Activated naive CD4-positive, alpha-beta T cell treated with anti-CD3 and anti-CD28 coated beads for 36 hours (primary cell): ENCODE measurements around the gene CCR5AS.

ENCODE experiments used
- CTCF ChIA-PET: fragments of 350-600 bp; sonication (Branson Sonifier 250); formaldehyde crosslinking; loops from one replicate; lab custom pipeline; 2021; ENCODE audit warnings: antibody characterized with exemption; lab: Charles Lee
- DNase-seq: peaks from one replicate; pipeline ENCODE4 v3.0.0-alpha.2; 2020
- H3K27ac Mint-ChIP-seq: one replicate; pipeline ENCODE4 v1.8.0; 2021; ENCODE audit warnings: mild to moderate bottlenecking, mixed read lengths
- H3K27me3 Mint-ChIP-seq: one replicate; pipeline ENCODE4 v1.8.0; 2021; ENCODE audit warnings: low read depth, mixed read lengths
- H3K36me3 Mint-ChIP-seq: one replicate; pipeline ENCODE4 v1.8.0; 2021; ENCODE audit warnings: low read depth, mixed read lengths
- H3K4me1 Mint-ChIP-seq: one replicate; pipeline ENCODE4 v1.8.0; 2021; ENCODE audit warnings: low read depth, mixed read lengths
- H3K4me3 Mint-ChIP-seq: one replicate; pipeline ENCODE4 v1.8.0; 2021; ENCODE audit warnings: mild to moderate bottlenecking, moderate library complexity, mixed read lengths
- H3K9me3 Mint-ChIP-seq: one replicate; pipeline ENCODE4 v1.8.0; 2021; ENCODE audit warnings: mixed read lengths
- intact Hi-C: fragments of 100-400 bp; cut with micrococcal nuclease; formaldehyde crosslinking; loops from one replicate; pipeline ENCODE4 v1.15.1; 2023

Gene CCR5AS

GRCh38 chr3:46380471-46381221 lies 26.2 kb downstream of the CCR5AS start:
- no peak overlapping the region for H3K27ac Mint-ChIP-seq
- no peak for DNase-seq

GRCh38 chr3:46378426-46378942 lies 28.4 kb downstream of the CCR5AS start:
- DNase-seq: peak; percentile 85
- Mint-ChIP-seq H3K36me3 (no peaks in the 10 kb centered on the region), H3K9me3 (no peaks in the 10 kb centered on the region), H3K27me3 (peaks cover 17% of the 10 kb centered on the region), H3K4me1 (peaks cover 19% of the 10 kb centered on the region), H3K27ac (no peak overlapping the region), H3K4me3 (no peak overlapping the region)
- CTCF ChIA-PET: interaction anchor here (0.6 to 4.9 kb wide), 34 partner anchors 9 to 971 kb away, joined by 3 to 31 read pairs (median 4); partner anchors contain the start of genes CCR1, CCR5AS, CCRL2 and CXCR6
- intact Hi-C loops: loop anchor here (2.0 to 5.0 kb wide), 2 partner anchors 301 to 440 kb away; no protein-coding TSS in a partner anchor

More at GRCh38 chr3:46380471-46381221, 26.2 kb downstream of the CCR5AS start:
- Mint-ChIP-seq H3K4me1 (peaks cover 15% of the 10 kb centered on the region), H3K9me3 (no peaks in the 10 kb centered on the region), H3K36me3 (no peaks in the 10 kb centered on the region), H3K4me3 (no peak overlapping the region), H3K27me3 (peaks cover 2% of the 10 kb centered on the region)
- intact Hi-C loops: no loop called here
- CTCF ChIA-PET: interaction anchor here (1.2 to 1.3 kb wide), 2 partner anchors 9 to 105 kb away, joined by 3 to 5 read pairs; partner anchors contain the start of gene CCR5

- Mint-ChIP-seq H3K4me1 (peaks cover 15% of the 10 kb centered on the region), H3K27ac (no peak overlapping the region), H3K27me3 (peaks cover 20% of the 10 kb centered on the region), H3K4me3 (no peak overlapping the region), H3K36me3 (no peaks in the 10 kb centered on the region), H3K9me3 (no peaks in the 10 kb centered on the region)
- intact Hi-C loops: loop anchor here (5.0 kb wide), 1 partner anchor 299 kb away; no protein-coding TSS in a partner anchor
- CTCF ChIA-PET: interaction anchor here (1.4 to 4.9 kb wide), 4 partner anchors 9 to 296 kb away, joined by 3 to 31 read pairs (median 12); no protein-coding TSS in a partner anchor
- no peak for DNase-seq
Measured at GRCh38 chr3:46375814-46376213, 31.1 kb downstream of the CCR5AS start.

GRCh38 chr3:46375218-46375617 lies 31.6 kb downstream of the CCR5AS start:
- no peaks in the 10 kb centered on the region for H3K36me3 Mint-ChIP-seq
- DNase-seq: no peak
- H3K4me1 Mint-ChIP-seq: peaks cover 17% of the 10 kb centered on the region
- H3K9me3 Mint-ChIP-seq: no peaks in the 10 kb centered on the region
- no peak overlapping the region for H3K4me3 Mint-ChIP-seq
- no peak overlapping the region for H3K27ac Mint-ChIP-seq
- intact Hi-C loops: loop anchor here (5.0 kb wide), 1 partner anchor 298 kb away; no protein-coding TSS in a partner anchor
- CTCF ChIA-PET: interaction anchor here (0.7 to 4.9 kb wide), 7 partner anchors 8 to 373 kb away, joined by 3 to 31 read pairs (median 3); no protein-coding TSS in a partner anchor
- peaks cover 20% of the 10 kb centered on the region for H3K27me3 Mint-ChIP-seq

GRCh38 chr3:46374755-46375154 lies 32.1 kb downstream of the CCR5AS start:
- Mint-ChIP-seq H3K36me3 (no peaks in the 10 kb centered on the region), H3K27me3 (peaks cover 20% of the 10 kb centered on the region), H3K4me3 (no peak overlapping the region), H3K27ac (no peak overlapping the region), H3K9me3 (no peaks in the 10 kb centered on the region), H3K4me1 (peaks cover 22% of the 10 kb centered on the region)
- CTCF ChIA-PET: interaction anchor here (0.7 to 4.9 kb wide), 8 partner anchors 8 to 372 kb away, joined by 3 to 31 read pairs (median 3); no protein-coding TSS in a partner anchor
- intact Hi-C loops: loop anchor here (5.0 kb wide), 2 partner anchors 147 to 297 kb away; no protein-coding TSS in a partner anchor
- no peak for DNase-seq

GRCh38 chr3:46372492-46373359 lies 34.1 kb downstream of the CCR5AS start:
- Mint-ChIP-seq H3K27me3 (peaks cover 22% of the 10 kb centered on the region), H3K4me1 (peaks cover 33% of the 10 kb centered on the region), H3K9me3 (no peaks in the 10 kb centered on the region), H3K4me3 (no peak overlapping the region), H3K36me3 (no peaks in the 10 kb centered on the region), H3K27ac (no peak overlapping the region)
- intact Hi-C loops: loop anchor here (1.0 to 5.0 kb wide), 2 partner anchors 96 to 145 kb away; no protein-coding TSS in a partner anchor
- CTCF ChIA-PET: interaction anchor here (0.6 to 6.7 kb wide), 10 partner anchors 9 to 294 kb away, joined by 3 to 63 read pairs (median 3); no protein-coding TSS in a partner anchor
- peak; percentile 36 for DNase-seq

- Mint-ChIP-seq H3K27me3 (peaks cover 23% of the 10 kb centered on the region), H3K36me3 (no peaks in the 10 kb centered on the region), H3K9me3 (no peaks in the 10 kb centered on the region), H3K4me3 (no peak overlapping the region), H3K27ac (no peak overlapping the region), H3K4me1 (peaks cover 33% of the 10 kb centered on the region)
- intact Hi-C loops: loop anchor here (1.0 to 5.0 kb wide), 4 partner anchors 95 to 433 kb away; no protein-coding TSS in a partner anchor
- DNase-seq: no peak
- CTCF ChIA-PET: interaction anchor here (0.6 to 6.7 kb wide), 15 partner anchors 9 to 293 kb away, joined by 3 to 63 read pairs (median 5); partner anchors contain the start of gene CCR2
Measured at GRCh38 chr3:46371519-46372340, 35.1 kb downstream of the CCR5AS start.

- no peaks in the 10 kb centered on the region for H3K9me3 Mint-ChIP-seq
- CTCF ChIA-PET: interaction anchor here (0.6 to 6.7 kb wide), 17 partner anchors 10 to 292 kb away, joined by 3 to 63 read pairs (median 6); partner anchors contain the start of gene CCR2
- H3K27me3 Mint-ChIP-seq: peaks cover 25% of the 10 kb centered on the region
- DNase-seq: peak; percentile 35
- no peak within 1 kb of the TSS for H3K27ac Mint-ChIP-seq
- H3K4me3 Mint-ChIP-seq: no peak within 1 kb of the TSS
- H3K4me1 Mint-ChIP-seq: peaks cover 33% of the 10 kb centered on the region
- intact Hi-C loops: loop anchor here (1.0 to 5.0 kb wide), 6 partner anchors 71 to 432 kb away; no protein-coding TSS in a partner anchor
- no peaks in the 10 kb centered on the region for H3K36me3 Mint-ChIP-seq
Measured at GRCh38 chr3:46370839-46371518, 35.9 kb downstream of the CCR5AS start, which contains the start of gene CCR5. CCR5 (plus strand) TSS chr3:46370946; CDS start chr3:46372903, 1,957 bp downstream.

GRCh38 chr3:46369675-46370132 lies 37.2 kb downstream of the CCR5AS start:
- H3K27me3 Mint-ChIP-seq: peaks cover 21% of the 10 kb centered on the region

GRCh38 chr3:46369151-46369550 lies 37.7 kb downstream of the CCR5AS start:
- Mint-ChIP-seq H3K27me3 (peaks cover 19% of the 10 kb centered on the region), H3K4me1 (peaks cover 21% of the 10 kb centered on the region)
- intact Hi-C loops: loop anchor here (2.0 to 10.0 kb wide), 3 partner anchors 278 to 704 kb away; no protein-coding TSS in a partner anchor

More at GRCh38 chr3:46369675-46370132, 37.2 kb downstream of the CCR5AS start:
- CTCF ChIA-PET: interaction anchor here (0.5 to 6.7 kb wide), 20 partner anchors 8 to 291 kb away, joined by 3 to 63 read pairs (median 10); partner anchors contain the start of genes CCR1 and CCR2
- intact Hi-C loops: loop anchor here (1.0 to 10.0 kb wide), 9 partner anchors 69 to 705 kb away; no protein-coding TSS in a partner anchor
- peak; percentile 30 for DNase-seq
- no peak overlapping the region for H3K27ac Mint-ChIP-seq
- H3K4me1 Mint-ChIP-seq: peaks cover 22% of the 10 kb centered on the region
- no peaks in the 10 kb centered on the region for H3K36me3 Mint-ChIP-seq
- no peaks in the 10 kb centered on the region for H3K9me3 Mint-ChIP-seq
- no peak overlapping the region for H3K4me3 Mint-ChIP-seq

More at GRCh38 chr3:46369151-46369550, 37.7 kb downstream of the CCR5AS start:
- no peak for DNase-seq
- no peaks in the 10 kb centered on the region for H3K36me3 Mint-ChIP-seq
- no peak overlapping the region for H3K27ac Mint-ChIP-seq
- H3K4me3 Mint-ChIP-seq: no peak overlapping the region
- H3K9me3 Mint-ChIP-seq: no peaks in the 10 kb centered on the region
- CTCF ChIA-PET: interaction anchor here (0.6 to 6.7 kb wide), 24 partner anchors 9 to 431 kb away, joined by 3 to 63 read pairs (median 8); partner anchors contain the start of genes CCR1, CCR2 and CXCR6
